HCT116 (cell line): ENCODE data around the gene RNU6-9.

Experiments used
- CEBPB ChIP-seq: IDR thresholded peaks from 2 replicates; pipeline ENCODE4 v1.6.1; 2012; ENCODE audit warnings: low read depth
- CTCF ChIP-seq, 3 experiments: fragments of 200-600 bp in 1 of 3; sonication (generic) in 1 of 3; IDR thresholded peaks in 2 of 3; conservative IDR thresholded peaks in 1 of 3; 2 replicates each; pipeline ENCODE4 v1.5.1; 2012 to 2017; ENCODE audit warnings: low read depth in 2 of 3, low read length in 2 of 3, antibody characterized with exemption in 1 of 3, borderline replicate concordance in 1 of 3, control low read depth in 1 of 3, mild to moderate bottlenecking in 1 of 3, mixed read lengths in 1 of 3, mixed run types in 1 of 3, moderate library complexity in 1 of 3; ENCODE audit not compliant: insufficient read depth in 1 of 3
- JUND ChIP-seq: IDR thresholded peaks from 2 replicates; pipeline ENCODE4 v1.6.1; 2012
- POLR2AphosphoS5 ChIP-seq: IDR thresholded peaks from 2 replicates; pipeline ENCODE4 v1.6.1; 2011; ENCODE audit warnings: mild to moderate bottlenecking, low read depth, low read length, moderate library complexity
- REST ChIP-seq: IDR thresholded peaks from 2 replicates; pipeline ENCODE4 v1.6.1; 2012; ENCODE audit warnings: low read depth

- no peak for TF ChIP-seq CEBPB
- no peak for TF ChIP-seq REST
- no peak for TF ChIP-seq CTCF (IDR thresholded peaks at IDR 0.05 in 2 of 3, conservative IDR thresholded peaks at IDR 0.05 in 1 of 3; ENCODE audit: borderline replicate concordance in 1 of 3, insufficient read depth in 1 of 3, low read depth in 2 of 3, low read length in 2 of 3)
- no peak for TF ChIP-seq POLR2AphosphoS5
- TF ChIP-seq JUND, result no peak
These were observed 49.3 kb upstream of the RNU6-9 start for GRCh38 chr19:843836-844545.
